Stomach (tissue), 9 donors: ENCODE data around the gene KANSL1. TPM values are rescaled to one million over a fixed set of nuclear protein-coding genes. Genes with fewer than 3 reads are reported as not detected.
"Not testable (repeated sequence)": the region's sequence is repeated elsewhere in the genome, so short reads cannot be mapped to it uniquely, and the experiment has no call there.

Experiments used
- DNase-seq, 2 donors: peaks; one replicate each; pipeline versions ENCODE4 v3.0.0 to v3.0.0-alpha.2; 2013 to 2019
- H3K27ac ChIP-seq, 5 donors: fragments of 200-600 bp in 4 of 5; sonication (generic) in 4 of 5; one replicate each; pipeline ENCODE4 v1.5.1; 2013 to 2019; ENCODE audit warnings: mild to moderate bottlenecking in 1 of 5, moderate library complexity in 1 of 5
- H3K27me3 ChIP-seq, 3 donors: fragments of 200-600 bp; sonication (generic); one replicate each; pipeline ENCODE4 v1.5.1; 2017 to 2019; ENCODE audit warnings: mixed run types in 1 of 3
- H3K36me3 ChIP-seq, 4 donors: fragments of 200-600 bp; sonication (generic); 1 replicate in 3 of 4; 2 replicates in 1 of 4; pipeline ENCODE4 v1.5.1; 2016 to 2019
- H3K4me1 ChIP-seq, 4 donors: fragments of 200-600 bp; sonication (generic); one replicate each; pipeline ENCODE4 v1.5.1; 2016 to 2019
- H3K4me3 ChIP-seq, 4 donors: fragments of 200-600 bp; sonication (generic) in 3 of 4; one replicate each; pipeline ENCODE4 v1.5.1; 2016 to 2019; ENCODE audit warnings: mild to moderate bottlenecking in 1 of 4
- H3K9me3 ChIP-seq, 4 donors: fragments of 200-600 bp; sonication (generic); one replicate each; pipeline ENCODE4 v1.5.1; 2016 to 2019
- EP300 ChIP-seq: sonication (generic); formaldehyde crosslinking; IDR thresholded peaks from one replicate; pipeline ENCODE4 v1.6.1; 2017; ENCODE audit warnings: antibody characterized with exemption
- POLR2A ChIP-seq, 4 donors: fragments of 450-650 bp; IDR thresholded peaks; one replicate each; pipeline ENCODE4 v1.6.1; 2016; ENCODE audit warnings: antibody characterized with exemption in 4 of 4, control low read depth in 2 of 4, mild to moderate bottlenecking in 1 of 4, moderate library complexity in 1 of 4
- POLR2AphosphoS5 ChIP-seq, 3 donors: sonication (generic); formaldehyde crosslinking; IDR thresholded peaks; one replicate each; pipeline ENCODE4 v1.6.1; 2016; ENCODE audit warnings: antibody characterized with exemption in 3 of 3
- WGBS, 5 donors: extraction: QIAGEN DNeasy Blood & Tissue Kit in 3 of 5; methylation state at CpG; one replicate each; pipeline versions ENCODE4 v1.1.5 to v1.1.7; 2013 to 2018; 5-methylcytosine and 5-hydroxymethylcytosine counted together
- intact Hi-C: fragments of 100-400 bp; cut with DNase I; formaldehyde crosslinking; loops from one replicate; pipeline ENCODE4 v1.15.1; 2023; ENCODE audit warnings: low total_unique reads
- polyA plus RNA-seq, 3 donors: library from polyadenylated mRNA; stranded (reverse); fragments of 200-250 nt; gene quantifications; one replicate each; pipeline ENCODE4 v1.2.3, GENCODE V29; 2013
- total RNA-seq, 5 donors: library from RNA; depleted of rRNA; stranded (reverse); fragments of >200 nt; gene quantifications; one replicate each; pipeline versions ENCODE4 v1.1.0 to v1.2.3, GENCODE V29; 2014 to 2016
- TF ChIP-seq, protein P1 (sequence below), 7 experiments: fragments of 450-650 bp in 4 of 7; fragments of 200-600 bp in 3 of 7; sonication (generic) in 3 of 7; IDR thresholded peaks; one replicate each; pipeline ENCODE4 v1.5.1; 2016 to 2019; ENCODE audit warnings: antibody characterized with exemption in 7 of 7, control low read depth in 2 of 7, mild to moderate bottlenecking in 1 of 7
- donor health status: healthy with polysubstance abuse.
- donor health status: Bipolar disorder and iron deficiency.
- donor health status: healthy.

The KANSL1 gene
- total and polyA plus RNA-seq, 8 donors: 9.2 to 288 (median 127) TPM

- no peak overlapping the region for H3K4me3 ChIP-seq
- 61 to 81% (median 72%) methylated on average over 4 of the region's 4 CpGs for WGBS, 5 donors
- no peak for TF ChIP-seq POLR2A (IDR thresholded peaks at IDR 0.05)
- TF ChIP-seq POLR2AphosphoS5 (IDR thresholded peaks at IDR 0.05): no peak
- TF ChIP-seq EP300: no peak
- TF ChIP-seq, protein P1, sequence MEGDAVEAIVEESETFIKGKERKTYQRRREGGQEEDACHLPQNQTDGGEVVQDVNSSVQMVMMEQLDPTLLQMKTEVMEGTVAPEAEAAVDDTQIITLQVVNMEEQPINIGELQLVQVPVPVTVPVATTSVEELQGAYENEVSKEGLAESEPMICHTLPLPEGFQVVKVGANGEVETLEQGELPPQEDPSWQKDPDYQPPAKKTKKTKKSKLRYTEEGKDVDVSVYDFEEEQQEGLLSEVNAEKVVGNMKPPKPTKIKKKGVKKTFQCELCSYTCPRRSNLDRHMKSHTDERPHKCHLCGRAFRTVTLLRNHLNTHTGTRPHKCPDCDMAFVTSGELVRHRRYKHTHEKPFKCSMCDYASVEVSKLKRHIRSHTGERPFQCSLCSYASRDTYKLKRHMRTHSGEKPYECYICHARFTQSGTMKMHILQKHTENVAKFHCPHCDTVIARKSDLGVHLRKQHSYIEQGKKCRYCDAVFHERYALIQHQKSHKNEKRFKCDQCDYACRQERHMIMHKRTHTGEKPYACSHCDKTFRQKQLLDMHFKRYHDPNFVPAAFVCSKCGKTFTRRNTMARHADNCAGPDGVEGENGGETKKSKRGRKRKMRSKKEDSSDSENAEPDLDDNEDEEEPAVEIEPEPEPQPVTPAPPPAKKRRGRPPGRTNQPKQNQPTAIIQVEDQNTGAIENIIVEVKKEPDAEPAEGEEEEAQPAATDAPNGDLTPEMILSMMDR (IDR thresholded peaks at IDR 0.05): no peak
- H3K27ac ChIP-seq: peak overlapping the region in 2 of 5 donors; percentile 38 to 56
- no peaks in the 10 kb centered on the region for H3K9me3 ChIP-seq
- peaks cover 27 to 86% (median 69%) of the 10 kb centered on the region in 4 donors for H3K4me1 ChIP-seq
- no peaks in the 10 kb centered on the region for H3K27me3 ChIP-seq
- intact Hi-C loops: no loop called here
- no peaks in the 10 kb centered on the region for H3K36me3 ChIP-seq
- DNase-seq: no peak
Measured at GRCh38 chr17:46106966-46107644, 86.1 kb downstream of the KANSL1 start.

DNA sequence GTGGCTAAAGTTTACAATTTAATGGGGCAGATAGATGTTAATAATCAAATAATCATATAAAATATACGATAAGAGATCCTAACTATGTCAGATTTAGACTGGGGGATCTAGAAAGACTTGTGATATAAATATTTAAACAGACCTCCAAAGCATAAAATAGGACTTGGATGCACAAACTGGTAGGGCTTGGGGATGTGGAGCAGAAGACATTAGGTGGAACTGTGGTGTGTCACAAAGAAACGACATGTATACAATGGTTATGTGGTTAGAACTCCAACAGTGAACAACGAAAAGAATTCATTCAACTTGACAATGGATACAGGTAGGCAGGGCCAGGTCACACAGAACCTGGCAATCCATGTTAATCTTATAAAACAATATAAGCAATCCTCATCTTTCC, 90.4 kb downstream of the KANSL1 start:
- H3K36me3 ChIP-seq, H3K9me3 ChIP-seq, H3K4me3 ChIP-seq, DNase-seq, H3K27me3 ChIP-seq, H3K27ac ChIP-seq, intact Hi-C loops: not testable (repeated sequence)
- peaks cover 30 to 84% (median 62%) of the 10 kb centered on the region in 4 donors for H3K4me1 ChIP-seq
- WGBS, 5 donors: 49 to 65% (median 58%) methylated on average over 3 of the region's 3 CpGs

GRCh38 chr17:46101785-46102617, 91.2 kb downstream of the KANSL1 start:
- DNase-seq, H3K27me3 ChIP-seq, H3K4me3 ChIP-seq, intact Hi-C loops, H3K9me3 ChIP-seq, H3K36me3 ChIP-seq: not testable (repeated sequence)
- Histone ChIP-seq H3K4me1 (peaks cover 25 to 84% (median 56%) of the 10 kb centered on the region in 4 donors), H3K27ac (peak overlapping the region in 3 of 5 donors; percentile 2 to 55 (median 37))
- 56 to 72% (median 62%) methylated on average over 9 of the region's 9 CpGs for WGBS, 5 donors

DNA sequence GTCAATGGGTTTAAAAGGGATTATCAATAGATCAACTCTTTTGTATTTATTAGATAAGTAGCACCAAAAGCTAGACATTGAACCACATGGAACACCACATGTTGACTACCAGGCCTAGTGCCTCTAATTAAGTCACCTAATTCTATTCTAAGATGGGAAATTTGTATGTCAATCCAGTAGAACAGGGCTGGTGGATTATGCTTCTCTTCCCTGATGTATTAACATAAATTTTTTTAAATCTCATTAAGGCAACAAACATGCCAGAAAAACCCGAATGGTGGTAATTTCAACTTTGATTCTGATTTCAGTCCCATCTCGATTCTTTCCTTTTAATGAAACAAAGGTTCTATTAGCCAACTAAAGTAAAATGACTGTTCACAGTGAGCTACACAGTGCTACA, 92.6 kb downstream of the KANSL1 start:
- no peaks in the 10 kb centered on the region for H3K36me3 ChIP-seq
- peak overlapping the region in 4 of 5 donors; percentile 3 to 55 (median 33) for H3K27ac ChIP-seq
- H3K27me3 ChIP-seq: no peaks in the 10 kb centered on the region
- no peaks in the 10 kb centered on the region for H3K9me3 ChIP-seq
- WGBS, 5 donors: 36 to 60% (median 53%) methylated on average over 2 of the region's 2 CpGs
- no peak overlapping the region for H3K4me3 ChIP-seq
- DNase-seq: no peak
- TF ChIP-seq POLR2AphosphoS5 (IDR thresholded peaks at IDR 0.05) (no peak), POLR2A (IDR thresholded peaks at IDR 0.05) (no peak), EP300 (no peak)
- TF ChIP-seq, protein P1 (IDR thresholded peaks at IDR 0.05): no peak
- H3K4me1 ChIP-seq: peaks cover 25 to 82% (median 51%) of the 10 kb centered on the region in 4 donors
- intact Hi-C loops: no loop called here

- H3K27ac ChIP-seq: no peak overlapping the region
- peaks cover 25 to 82% (median 53%) of the 10 kb centered on the region in 4 donors for H3K4me1 ChIP-seq
- 26 to 54% (median 35%) methylated on average over 1 of the region's 1 CpG for WGBS, 5 donors
- H3K9me3 ChIP-seq: no peaks in the 10 kb centered on the region
- no peak for DNase-seq
- TF ChIP-seq, protein P1 (IDR thresholded peaks at IDR 0.05): no peak
- no peak for TF ChIP-seq POLR2AphosphoS5 (IDR thresholded peaks at IDR 0.05)
- no peak for TF ChIP-seq EP300
- TF ChIP-seq POLR2A (IDR thresholded peaks at IDR 0.05): no peak
- intact Hi-C loops: no loop called here
- H3K36me3 ChIP-seq: no peaks in the 10 kb centered on the region
- no peak overlapping the region for H3K4me3 ChIP-seq
- no peaks in the 10 kb centered on the region for H3K27me3 ChIP-seq
Measured at GRCh38 chr17:46099865-46100264, 93.4 kb downstream of the KANSL1 start.
